H9 (cell line): ENCODE results near the gene TMEM239. TPM values are rescaled to one million over a fixed set of nuclear protein-coding genes. Genes with fewer than 3 reads are reported as not detected.
A peak's percentile ranks its signal among the peaks of the same experiment; 100 is the strongest.

ENCODE experiments used
- DNase-seq: peaks from one replicate; pipeline ENCODE4 v3.0.0-alpha.2; 2017
- H2AFZ ChIP-seq: one replicate; pipeline ENCODE4 v1.6.1; 2013; ENCODE audit warnings: mild to moderate bottlenecking, low read length, control low read depth, moderate library complexity
- H2AK5ac ChIP-seq: 2 replicates; pipeline ENCODE4 v1.6.1; 2013; ENCODE audit warnings: low read length, control low read depth, mixed read lengths; ENCODE audit not compliant: insufficient read length
- H2BK120ac ChIP-seq: one replicate; pipeline ENCODE4 v1.6.1; 2013; ENCODE audit warnings: low read depth, mild to moderate bottlenecking, low read length, control low read depth, inconsistent platforms; ENCODE audit not compliant: poor library complexity, severe bottlenecking
- H2BK12ac ChIP-seq: 2 replicates; pipeline ENCODE4 v1.6.1; 2013; ENCODE audit warnings: low read length, control low read depth, mixed read lengths, low read depth; ENCODE audit not compliant: insufficient read length
- H2BK15ac ChIP-seq: 2 replicates; pipeline ENCODE4 v1.6.1; 2013; ENCODE audit warnings: low read depth, low read length, control low read depth
- H2BK20ac ChIP-seq: one replicate; pipeline ENCODE4 v1.6.1; 2013; ENCODE audit warnings: low read depth, mild to moderate bottlenecking, low read length, control low read depth, inconsistent platforms; ENCODE audit not compliant: poor library complexity, severe bottlenecking
- H2BK5ac ChIP-seq: 2 replicates; pipeline ENCODE4 v1.6.1; 2013; ENCODE audit warnings: low read length, control low read depth, mixed read lengths; ENCODE audit not compliant: insufficient read length
- H3K14ac ChIP-seq: 2 replicates; pipeline ENCODE4 v1.6.1; 2013; ENCODE audit warnings: low read length, control low read depth; ENCODE audit not compliant: insufficient read depth
- H3K18ac ChIP-seq: 2 replicates; pipeline ENCODE4 v1.6.1; 2013; ENCODE audit warnings: low read depth, mild to moderate bottlenecking, mixed read lengths, low read length, control low read depth; ENCODE audit not compliant: insufficient read length
- H3K23ac ChIP-seq: 2 replicates; pipeline ENCODE4 v1.6.1; 2013; ENCODE audit warnings: low read length, control low read depth, mixed read lengths, low read depth; ENCODE audit not compliant: insufficient read length
- H3K23me2 ChIP-seq: 2 replicates; pipeline ENCODE4 v1.6.1; 2013; ENCODE audit warnings: low read depth, mild to moderate bottlenecking, mixed read lengths, low read length, control low read depth; ENCODE audit not compliant: insufficient read length, poor library complexity, severe bottlenecking
- H3K27ac ChIP-seq: 2 replicates; pipeline ENCODE4 v1.5.1; 2013; ENCODE audit warnings: low read length, control low read depth, mixed read lengths, low read depth; ENCODE audit not compliant: insufficient read length
- H3K27me3 ChIP-seq: 2 replicates; pipeline ENCODE4 v1.6.1; 2013; ENCODE audit warnings: low read length, control low read depth, inconsistent platforms; ENCODE audit not compliant: insufficient read depth
- H3K4ac ChIP-seq: 2 replicates; pipeline ENCODE4 v1.6.1; 2013; ENCODE audit warnings: low read depth, mild to moderate bottlenecking, control low read depth, inconsistent platforms, low read length, moderate library complexity
- H3K4me1 ChIP-seq: 2 replicates; pipeline ENCODE4 v1.6.1; 2013; ENCODE audit warnings: low read length, control low read depth, inconsistent platforms; ENCODE audit not compliant: insufficient read depth
- H3K4me2 ChIP-seq: 2 replicates; pipeline ENCODE4 v1.6.1; 2013; ENCODE audit warnings: low read length, control low read depth, mixed read lengths; ENCODE audit not compliant: insufficient read length, insufficient read depth
- H3K56ac ChIP-seq: 2 replicates; pipeline ENCODE4 v1.6.1; 2013; ENCODE audit warnings: low read depth, mild to moderate bottlenecking, mixed read lengths, low read length, control low read depth; ENCODE audit not compliant: insufficient read length
- H3K79me1 ChIP-seq: 2 replicates; pipeline ENCODE4 v1.6.1; 2013; ENCODE audit warnings: low read depth, mild to moderate bottlenecking, moderate library complexity, low read length, control low read depth, inconsistent platforms; ENCODE audit not compliant: insufficient read depth, poor library complexity, severe bottlenecking
- H3K79me2 ChIP-seq: 2 replicates; pipeline ENCODE4 v1.6.1; 2013; ENCODE audit warnings: low read length, control low read depth, inconsistent platforms; ENCODE audit not compliant: insufficient read depth
- H3K9ac ChIP-seq: 2 replicates; pipeline ENCODE4 v1.6.1; 2013; ENCODE audit warnings: low read length, control low read depth, mixed read lengths; ENCODE audit not compliant: insufficient read length; ENCODE audit errors: extremely low read depth
- H3K9me3 ChIP-seq: one replicate; pipeline ENCODE4 v1.6.1; 2013; ENCODE audit warnings: low read depth, low read length, inconsistent platforms; ENCODE audit not compliant: control insufficient read depth
- H3T11ph ChIP-seq: one replicate; pipeline ENCODE4 v1.6.1; 2013; ENCODE audit warnings: mild to moderate bottlenecking, low read length, control low read depth, inconsistent platforms
- H4K20me1 ChIP-seq: one replicate; pipeline ENCODE4 v1.6.1; 2013; ENCODE audit not compliant: control insufficient read depth, insufficient read length, insufficient read depth
- H4K5ac ChIP-seq: 2 replicates; pipeline ENCODE4 v1.6.1; 2013; ENCODE audit warnings: low read depth, mild to moderate bottlenecking, mixed read lengths, low read length, control low read depth; ENCODE audit not compliant: insufficient read length
- H4K8ac ChIP-seq: replicated peaks from 2 replicates; pipeline ENCODE4 v1.6.1; 2013; ENCODE audit warnings: low read length, control low read depth, mixed read lengths, low read depth; ENCODE audit not compliant: insufficient read length
- H4K91ac ChIP-seq: 2 replicates; pipeline ENCODE4 v1.6.1; 2013; ENCODE audit warnings: low read depth, mild to moderate bottlenecking, moderate library complexity, mixed read lengths, low read length, control low read depth; ENCODE audit not compliant: insufficient read length
- H3K27ac Mint-ChIP-seq, 3 experiments: 2 replicates in 2 of 3; 3 replicates in 1 of 3; pipeline ENCODE4 v1.8.0; 2020 to 2021; ENCODE audit warnings: mixed read lengths in 3 of 3, mild to moderate bottlenecking in 1 of 3, moderate library complexity in 1 of 3
- H3K27me3 Mint-ChIP-seq: 2 replicates; pipeline ENCODE4 v1.8.0; 2021; ENCODE audit warnings: low read depth, mild to moderate bottlenecking, moderate library complexity, mixed read lengths
- H3K36me3 Mint-ChIP-seq, 3 experiments: 2 replicates in 2 of 3; 3 replicates in 1 of 3; pipeline ENCODE4 v1.8.0; 2020 to 2021; ENCODE audit warnings: low read depth in 3 of 3, mixed read lengths in 3 of 3; ENCODE audit not compliant: insufficient read depth in 1 of 3
- H3K4me1 Mint-ChIP-seq, 2 experiments: 2 replicates each; pipeline ENCODE4 v1.8.0; 2020; ENCODE audit warnings: mixed read lengths in 2 of 2
- H3K4me3 Mint-ChIP-seq, 2 experiments: 2 replicates in 1 of 2; 3 replicates in 1 of 2; pipeline ENCODE4 v1.8.0; 2020 to 2021; ENCODE audit warnings: mild to moderate bottlenecking in 2 of 2, mixed read lengths in 2 of 2, moderate library complexity in 1 of 2
- H3K9me3 Mint-ChIP-seq, 2 experiments: 2 replicates in 1 of 2; 3 replicates in 1 of 2; pipeline ENCODE4 v1.8.0; 2020; ENCODE audit warnings: mild to moderate bottlenecking in 2 of 2, mixed read lengths in 2 of 2, moderate library complexity in 1 of 2
- CTCF ChIP-seq: fragments of 200-600 bp; sonication (generic); conservative IDR thresholded peaks from 3 replicates; pipeline ENCODE4 v1.8.0; 2021; ENCODE audit warnings: antibody characterized with exemption, mild to moderate bottlenecking
- WGBS: extraction: QIAGEN DNeasy Blood & Tissue Kit; methylation state at CpG from one replicate; pipeline ENCODE4 v1.1.7; 2013; ENCODE audit warnings: missing lambda C conversion rate, low lambda C conversion rate, mixed read lengths; ENCODE audit not compliant: insufficient read length; ENCODE audit errors: extremely low coverage; 5-methylcytosine and 5-hydroxymethylcytosine counted together
- total RNA-seq: library from RNA; stranded (reverse); gene quantifications from 2 replicates; pipeline ENCODE4 v1.2.1, GENCODE V29; 2021

Gene TMEM239
- total RNA-seq, 1 experiment from 2014 or later, result not detected

- H3T11ph ChIP-seq, result no peak overlapping the region
- no peak for TF ChIP-seq CTCF
- no peak overlapping the region for H2BK5ac ChIP-seq
- no peaks in the 10 kb centered on the region for H4K20me1 ChIP-seq
- H3K14ac ChIP-seq, result no peak overlapping the region
- no peak overlapping the region for H3K4me3 Mint-ChIP-seq
- H3K4me1 ChIP-seq, result no peaks in the 10 kb centered on the region
- no peak overlapping the region for H3K56ac ChIP-seq
- H3K23ac ChIP-seq, result no peak overlapping the region
- no peak overlapping the region for H2AK5ac ChIP-seq
- H3K9me3 ChIP-seq, result no peaks in the 10 kb centered on the region
- peak overlapping the region in 1 of 3 experiments; percentile 73; a peak in 1 of 7 replicates for H3K27ac Mint-ChIP-seq
- no peaks in the 10 kb centered on the region for H3K27me3 ChIP-seq
- no CpG with 5 or more reads among the region's 10 CpGs for WGBS
- no peaks in the 10 kb centered on the region for H3K79me1 ChIP-seq
- no peak overlapping the region for H3K18ac ChIP-seq
- H3K27ac ChIP-seq, result no peak overlapping the region
- H3K4ac ChIP-seq, result no peak overlapping the region
- H4K8ac ChIP-seq, result no peak overlapping the region
- no peaks in the 10 kb centered on the region for H3K23me2 ChIP-seq
- H2BK15ac ChIP-seq, result no peak overlapping the region
- H3K27me3 Mint-ChIP-seq, result peaks cover 2% of the 10 kb centered on the region; the same call in 1 of the 2 replicates
- H3K9ac ChIP-seq, result no peak overlapping the region
- no peaks in the 10 kb centered on the region for H3K9me3 Mint-ChIP-seq
- H3K36me3 Mint-ChIP-seq, result peaks cover 4 to 24% (median 7%) of the 10 kb centered on the region in 3 experiments; a peak in 5 of 7 replicates
- H2AFZ ChIP-seq, result no peak overlapping the region
- DNase-seq, result no peak
- H4K5ac ChIP-seq, result no peak overlapping the region
- no peaks in the 10 kb centered on the region for H3K79me2 ChIP-seq
- no peak overlapping the region for H2BK12ac ChIP-seq
- H2BK120ac ChIP-seq, result no peak overlapping the region
- H4K91ac ChIP-seq, result no peak overlapping the region
- H2BK20ac ChIP-seq, result no peak overlapping the region
- no peak overlapping the region for H3K4me2 ChIP-seq
- H3K4me1 Mint-ChIP-seq, result no peaks in the 10 kb centered on the region
Measured at GRCh38 chr20:2865101-2865500, 48.9 kb downstream of the TMEM239 start.
